H1 (cell line): Measurements from ENCODE around the gene TRIM9. TPM values are rescaled to one million over a fixed set of nuclear protein-coding genes. Genes with fewer than 3 reads are reported as not detected.
A peak's percentile ranks its signal among the peaks of the same experiment; 100 is the strongest.

Source experiments
- SRF ChIP-seq: IDR thresholded peaks from 2 replicates; pipeline ENCODE4 v1.6.1; 2011; ENCODE audit warnings: mild to moderate bottlenecking, low read depth, low read length, moderate library complexity
- polyA plus RNA-seq, 7 experiments: library from polyadenylated mRNA; depleted of rRNA in 3 of 7; stranded (reverse) in 5 of 7; unstranded in 2 of 7; fragments of >200 nt in 5 of 7; fragments of 200-250 nt in 2 of 7; gene quantifications; 1 replicate in 5 of 7; 2 replicates in 1 of 7; 4 replicates in 1 of 7; pipeline versions ENCODE4 v1.2.1 to v1.2.3, GENCODE V29; 2011 to 2013; ENCODE audit warnings: missing spikeins in 2 of 7, mixed read lengths in 2 of 7
- total RNA-seq: library from RNA; stranded (reverse); fragmentation: NEBNext Ultra II Directional; extraction: Animal tissue kit (Norgen Biotek cat#: 25700); gene quantifications from 2 replicates; pipeline ENCODE4 v1.2.1, GENCODE V29; 2021
- TF ChIP-seq, protein P1 (sequence below): fragments of 300-600 bp; sonication (generic); IDR thresholded peaks from 2 replicates; pipeline ENCODE4 v1.7.1; 2012; ENCODE audit warnings: low read length, moderate library complexity, mild to moderate bottlenecking, inconsistent platforms; ENCODE audit not compliant: insufficient replicate concordance

TRIM9 gene
- total and polyA plus RNA-seq, 2 of the 8 experiments (the other 6 are each of a cell fraction or from before 2014, with no cell fraction given), result 2.7 to 5.4 TPM

DNA sequence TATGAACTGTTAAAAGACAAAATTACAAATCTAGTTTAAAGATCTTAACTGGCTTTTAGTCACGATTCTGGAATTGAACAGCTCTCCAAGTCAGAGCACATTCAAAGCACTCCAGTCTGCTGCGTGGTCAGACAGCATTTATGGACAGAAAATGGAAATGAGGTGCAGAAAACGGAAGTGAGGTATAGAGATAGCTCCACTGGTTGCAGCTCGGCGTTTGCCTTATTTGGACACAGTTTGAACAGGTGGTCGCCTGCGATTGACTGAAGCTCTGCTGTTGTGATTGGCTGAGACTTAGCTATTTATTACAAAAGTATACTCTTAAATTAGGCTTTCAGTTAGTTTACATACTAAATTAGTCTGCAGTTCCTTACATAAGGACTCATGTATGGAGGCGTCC is 28.3 kb downstream of the TRIM9 start (continued):
- TF ChIP-seq, protein P1, sequence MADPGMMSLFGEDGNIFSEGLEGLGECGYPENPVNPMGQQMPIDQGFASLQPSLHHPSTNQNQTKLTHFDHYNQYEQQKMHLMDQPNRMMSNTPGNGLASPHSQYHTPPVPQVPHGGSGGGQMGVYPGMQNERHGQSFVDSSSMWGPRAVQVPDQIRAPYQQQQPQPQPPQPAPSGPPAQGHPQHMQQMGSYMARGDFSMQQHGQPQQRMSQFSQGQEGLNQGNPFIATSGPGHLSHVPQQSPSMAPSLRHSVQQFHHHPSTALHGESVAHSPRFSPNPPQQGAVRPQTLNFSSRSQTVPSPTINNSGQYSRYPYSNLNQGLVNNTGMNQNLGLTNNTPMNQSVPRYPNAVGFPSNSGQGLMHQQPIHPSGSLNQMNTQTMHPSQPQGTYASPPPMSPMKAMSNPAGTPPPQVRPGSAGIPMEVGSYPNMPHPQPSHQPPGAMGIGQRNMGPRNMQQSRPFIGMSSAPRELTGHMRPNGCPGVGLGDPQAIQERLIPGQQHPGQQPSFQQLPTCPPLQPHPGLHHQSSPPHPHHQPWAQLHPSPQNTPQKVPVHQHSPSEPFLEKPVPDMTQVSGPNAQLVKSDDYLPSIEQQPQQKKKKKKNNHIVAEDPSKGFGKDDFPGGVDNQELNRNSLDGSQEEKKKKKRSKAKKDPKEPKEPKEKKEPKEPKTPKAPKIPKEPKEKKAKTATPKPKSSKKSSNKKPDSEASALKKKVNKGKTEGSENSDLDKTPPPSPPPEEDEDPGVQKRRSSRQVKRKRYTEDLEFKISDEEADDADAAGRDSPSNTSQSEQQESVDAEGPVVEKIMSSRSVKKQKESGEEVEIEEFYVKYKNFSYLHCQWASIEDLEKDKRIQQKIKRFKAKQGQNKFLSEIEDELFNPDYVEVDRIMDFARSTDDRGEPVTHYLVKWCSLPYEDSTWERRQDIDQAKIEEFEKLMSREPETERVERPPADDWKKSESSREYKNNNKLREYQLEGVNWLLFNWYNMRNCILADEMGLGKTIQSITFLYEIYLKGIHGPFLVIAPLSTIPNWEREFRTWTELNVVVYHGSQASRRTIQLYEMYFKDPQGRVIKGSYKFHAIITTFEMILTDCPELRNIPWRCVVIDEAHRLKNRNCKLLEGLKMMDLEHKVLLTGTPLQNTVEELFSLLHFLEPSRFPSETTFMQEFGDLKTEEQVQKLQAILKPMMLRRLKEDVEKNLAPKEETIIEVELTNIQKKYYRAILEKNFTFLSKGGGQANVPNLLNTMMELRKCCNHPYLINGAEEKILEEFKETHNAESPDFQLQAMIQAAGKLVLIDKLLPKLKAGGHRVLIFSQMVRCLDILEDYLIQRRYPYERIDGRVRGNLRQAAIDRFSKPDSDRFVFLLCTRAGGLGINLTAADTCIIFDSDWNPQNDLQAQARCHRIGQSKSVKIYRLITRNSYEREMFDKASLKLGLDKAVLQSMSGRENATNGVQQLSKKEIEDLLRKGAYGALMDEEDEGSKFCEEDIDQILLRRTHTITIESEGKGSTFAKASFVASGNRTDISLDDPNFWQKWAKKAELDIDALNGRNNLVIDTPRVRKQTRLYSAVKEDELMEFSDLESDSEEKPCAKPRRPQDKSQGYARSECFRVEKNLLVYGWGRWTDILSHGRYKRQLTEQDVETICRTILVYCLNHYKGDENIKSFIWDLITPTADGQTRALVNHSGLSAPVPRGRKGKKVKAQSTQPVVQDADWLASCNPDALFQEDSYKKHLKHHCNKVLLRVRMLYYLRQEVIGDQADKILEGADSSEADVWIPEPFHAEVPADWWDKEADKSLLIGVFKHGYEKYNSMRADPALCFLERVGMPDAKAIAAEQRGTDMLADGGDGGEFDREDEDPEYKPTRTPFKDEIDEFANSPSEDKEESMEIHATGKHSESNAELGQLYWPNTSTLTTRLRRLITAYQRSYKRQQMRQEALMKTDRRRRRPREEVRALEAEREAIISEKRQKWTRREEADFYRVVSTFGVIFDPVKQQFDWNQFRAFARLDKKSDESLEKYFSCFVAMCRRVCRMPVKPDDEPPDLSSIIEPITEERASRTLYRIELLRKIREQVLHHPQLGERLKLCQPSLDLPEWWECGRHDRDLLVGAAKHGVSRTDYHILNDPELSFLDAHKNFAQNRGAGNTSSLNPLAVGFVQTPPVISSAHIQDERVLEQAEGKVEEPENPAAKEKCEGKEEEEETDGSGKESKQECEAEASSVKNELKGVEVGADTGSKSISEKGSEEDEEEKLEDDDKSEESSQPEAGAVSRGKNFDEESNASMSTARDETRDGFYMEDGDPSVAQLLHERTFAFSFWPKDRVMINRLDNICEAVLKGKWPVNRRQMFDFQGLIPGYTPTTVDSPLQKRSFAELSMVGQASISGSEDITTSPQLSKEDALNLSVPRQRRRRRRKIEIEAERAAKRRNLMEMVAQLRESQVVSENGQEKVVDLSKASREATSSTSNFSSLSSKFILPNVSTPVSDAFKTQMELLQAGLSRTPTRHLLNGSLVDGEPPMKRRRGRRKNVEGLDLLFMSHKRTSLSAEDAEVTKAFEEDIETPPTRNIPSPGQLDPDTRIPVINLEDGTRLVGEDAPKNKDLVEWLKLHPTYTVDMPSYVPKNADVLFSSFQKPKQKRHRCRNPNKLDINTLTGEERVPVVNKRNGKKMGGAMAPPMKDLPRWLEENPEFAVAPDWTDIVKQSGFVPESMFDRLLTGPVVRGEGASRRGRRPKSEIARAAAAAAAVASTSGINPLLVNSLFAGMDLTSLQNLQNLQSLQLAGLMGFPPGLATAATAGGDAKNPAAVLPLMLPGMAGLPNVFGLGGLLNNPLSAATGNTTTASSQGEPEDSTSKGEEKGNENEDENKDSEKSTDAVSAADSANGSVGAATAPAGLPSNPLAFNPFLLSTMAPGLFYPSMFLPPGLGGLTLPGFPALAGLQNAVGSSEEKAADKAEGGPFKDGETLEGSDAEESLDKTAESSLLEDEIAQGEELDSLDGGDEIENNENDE, result no peak
- peak; percentile 47; the same call in 1 of the 2 replicates for TF ChIP-seq SRF
